HG03045 (cell line): ENCODE data around the gene HIBCH.
"Not testable (repeated sequence)": the region's sequence is repeated elsewhere in the genome, so short reads cannot be mapped to it uniquely, and the experiment has no call there.

Experiments used
- ATAC-seq: cut with Tn5 transposase; IDR thresholded peaks from one replicate; pipeline ENCODE4 v1.9.1; 2021; ENCODE audit warnings: mild to moderate bottlenecking, moderate library complexity; ENCODE audit not compliant: unreplicated experiment

HIBCH gene

DNA sequence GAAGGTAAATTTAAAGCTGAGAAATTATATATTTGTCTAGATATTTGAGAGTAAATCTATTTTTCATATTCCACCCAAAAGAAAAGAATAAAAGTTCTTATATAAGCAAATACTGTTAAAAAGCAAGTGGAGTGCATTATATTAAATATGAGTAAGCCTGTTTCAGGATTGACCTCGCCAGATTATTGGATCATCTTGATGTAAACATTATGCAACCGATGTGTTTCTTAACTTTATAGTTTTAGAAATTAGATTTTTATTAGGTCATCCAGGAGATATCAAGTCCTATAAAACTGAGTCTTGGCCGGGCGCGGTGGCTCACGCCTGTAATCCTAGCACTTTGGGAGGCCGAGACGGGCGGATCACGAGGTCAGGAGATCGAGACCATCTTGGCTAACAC, 156.8 kb downstream of the HIBCH start:
- no peak for ATAC-seq

DNA sequence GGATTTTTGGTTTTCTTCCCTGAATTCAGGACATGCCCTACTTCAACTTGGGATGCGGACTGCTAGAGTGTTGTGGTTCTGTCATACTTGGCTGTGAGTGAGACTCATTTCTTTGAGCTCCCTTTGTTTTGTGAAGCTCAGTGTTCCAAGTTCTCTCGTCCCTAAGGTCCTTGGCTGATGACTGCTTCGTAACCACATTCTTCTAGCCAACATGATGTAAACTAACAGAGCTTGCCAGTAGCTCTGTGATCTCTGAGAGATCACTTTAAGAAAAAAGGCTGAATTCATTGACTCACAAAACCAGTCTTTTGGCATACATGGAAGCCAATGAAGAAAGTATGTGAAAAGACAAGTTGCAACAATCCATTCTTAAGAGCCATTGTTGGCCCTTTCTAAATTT, 160.2 kb downstream of the HIBCH start:
- ATAC-seq = no peak

DNA sequence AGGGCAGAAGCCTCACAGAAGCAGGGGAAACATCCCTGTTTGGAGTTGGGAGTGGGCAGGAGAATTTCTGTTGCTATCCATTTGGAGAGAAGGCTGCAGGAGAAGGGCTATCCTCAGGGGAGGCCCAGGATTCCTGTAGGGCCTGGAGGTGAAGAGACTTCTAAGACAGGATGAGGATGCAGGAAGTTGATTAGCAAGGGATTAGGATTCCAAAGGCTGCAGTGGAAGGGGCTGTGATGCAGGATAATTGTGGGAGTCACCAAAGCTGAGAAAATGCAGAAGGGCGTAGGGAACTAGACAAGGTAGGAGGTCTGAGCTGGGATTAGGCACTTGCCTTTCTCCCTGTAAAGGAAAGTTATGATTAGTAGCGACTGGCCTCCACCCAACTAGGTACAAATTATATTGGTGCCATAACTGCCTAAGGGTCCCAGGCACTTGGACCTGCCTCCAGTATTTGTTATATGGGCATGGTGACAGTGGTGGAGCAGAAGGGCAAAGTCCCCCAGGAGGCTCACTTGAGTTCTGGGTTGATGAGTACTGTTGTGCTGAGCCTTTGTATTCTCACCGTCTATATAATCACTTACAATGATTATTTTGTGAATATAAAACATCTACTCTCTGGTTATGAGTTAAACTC, 160.7 kb downstream of the HIBCH start:
- ATAC-seq = no peak

DNA sequence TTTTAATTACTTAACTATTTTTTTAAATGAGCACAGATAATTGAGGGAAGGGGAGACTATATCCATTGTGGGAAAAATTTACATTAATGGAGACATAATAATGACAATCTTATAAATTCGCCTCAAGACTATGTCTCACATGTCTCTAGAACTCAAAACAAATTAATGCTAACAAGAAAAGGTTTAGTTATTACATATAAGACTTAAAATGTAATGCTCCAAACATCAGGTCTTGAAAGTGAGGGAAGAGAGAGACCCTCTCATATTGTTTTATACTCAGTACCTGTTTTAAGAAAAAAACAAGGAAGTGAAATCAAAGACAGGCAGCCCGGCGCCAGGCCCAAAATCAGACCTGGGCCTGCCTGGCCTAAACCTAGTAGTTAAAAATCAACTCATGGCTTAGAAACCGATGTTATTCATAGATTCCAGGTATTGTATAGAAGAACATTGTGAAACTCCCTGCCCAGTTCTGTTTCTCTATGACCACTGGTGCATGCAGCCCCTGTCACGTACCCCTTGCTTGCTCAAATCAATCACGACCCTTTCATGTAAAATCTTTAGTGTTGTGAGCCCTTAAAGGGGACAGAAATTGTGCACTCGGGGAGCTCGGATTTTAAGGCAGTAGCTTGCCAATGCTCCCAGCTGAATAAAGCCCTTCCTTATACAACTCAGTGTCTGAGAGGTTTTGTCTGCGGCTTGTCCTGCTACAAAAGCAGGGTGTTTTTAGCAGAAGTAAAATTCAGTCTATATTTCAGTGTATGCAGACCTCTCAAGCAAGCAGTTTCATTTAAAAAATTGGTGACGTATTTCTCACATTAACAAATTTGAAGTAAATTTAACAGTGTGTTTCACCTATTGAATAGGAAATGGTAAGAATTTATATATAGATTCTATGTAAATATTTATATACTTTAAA, 161.8 kb downstream of the HIBCH start:
- not testable (repeated sequence) for ATAC-seq

DNA sequence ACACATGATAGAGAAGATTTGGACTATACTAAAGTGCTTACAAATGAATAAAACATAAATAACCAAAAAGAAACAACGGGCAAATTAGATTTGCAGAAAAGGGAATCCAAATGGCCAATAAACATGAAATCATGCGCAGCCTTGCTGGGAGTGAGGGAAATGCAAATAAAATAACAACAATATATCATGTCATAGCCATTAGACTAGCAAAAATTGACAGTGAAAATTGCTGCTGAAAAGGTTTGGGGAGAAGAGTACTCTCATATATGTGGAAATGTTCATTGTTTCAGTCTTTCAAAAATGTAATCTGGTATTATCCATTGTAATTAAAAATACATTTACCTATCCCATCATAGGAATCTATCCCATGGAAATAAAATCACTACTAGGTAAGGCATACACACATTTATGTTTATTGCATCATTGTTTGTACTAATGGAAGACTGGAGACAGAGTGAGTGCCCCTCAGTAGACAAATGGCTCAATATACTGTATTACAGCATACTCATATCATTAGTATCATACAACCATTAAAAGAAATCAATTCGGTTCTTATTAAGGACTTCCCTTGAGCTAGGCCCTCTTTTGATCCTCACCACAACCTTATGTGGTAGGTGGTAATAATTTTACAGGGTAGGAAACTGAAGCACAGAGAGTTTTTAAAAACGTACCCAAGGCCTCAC, 163.0 kb downstream of the HIBCH start:
- no peak for ATAC-seq
